Prostate gland (tissue), 2 donors: ENCODE measurements around the gene PTPRT. TPM values are rescaled to one million over a fixed set of nuclear protein-coding genes. Genes with fewer than 3 reads are reported as not detected.
"Not testable (repeated sequence)": the region's sequence is repeated elsewhere in the genome, so short reads cannot be mapped to it uniquely, and the experiment has no call there.

ENCODE experiments used
- DNase-seq: peaks from one replicate; pipeline ENCODE4 v3.0.0-alpha.2; 2019; ENCODE audit warnings: low spot score
- H3K27ac ChIP-seq, 2 donors: fragments of 200-600 bp; sonication (generic); 2 replicates each; pipeline ENCODE4 v1.5.1; 2017 to 2019
- H3K27me3 ChIP-seq: fragments of 200-600 bp; sonication (generic); replicated peaks from 2 replicates; pipeline ENCODE4 v1.5.1; 2019; ENCODE audit not compliant: insufficient read depth
- H3K36me3 ChIP-seq, 2 donors: fragments of 200-600 bp; sonication (generic); 1 replicate in 1 of 2; 2 replicates in 1 of 2; pipeline versions ENCODE4 v1.5.1 to v1.8.1; 2017 to 2019
- H3K4me1 ChIP-seq: fragments of 200-600 bp; sonication (generic); replicated peaks from 2 replicates; pipeline ENCODE4 v1.5.1; 2019
- H3K4me3 ChIP-seq, 2 donors: fragments of 200-600 bp; sonication (generic); 2 replicates each; pipeline ENCODE4 v1.5.1; 2017 to 2019
- H3K9me3 ChIP-seq: fragments of 200-600 bp; sonication (generic); 2 replicates; pipeline ENCODE4 v1.5.1; 2017
- CTCF ChIP-seq, 4 experiments: fragments of 200-600 bp in 2 of 4; fragments of 450-650 bp in 2 of 4; sonication (generic) in 2 of 4; IDR thresholded peaks; 1 replicate in 3 of 4; 2 replicates in 1 of 4; pipeline ENCODE4 v1.5.1; 2016 to 2019; ENCODE audit warnings: antibody characterized with exemption in 4 of 4, mild to moderate bottlenecking in 2 of 4, moderate library complexity in 2 of 4
- POLR2A ChIP-seq: fragments of 450-650 bp; IDR thresholded peaks from one replicate; pipeline ENCODE4 v1.6.1; 2016; ENCODE audit warnings: antibody characterized with exemption, mild to moderate bottlenecking
- POLR2AphosphoS5 ChIP-seq: sonication (generic); formaldehyde crosslinking; IDR thresholded peaks from one replicate; pipeline ENCODE4 v1.6.1; 2017; ENCODE audit warnings: antibody characterized with exemption
- WGBS: methylation state at CpG from one replicate; pipeline ENCODE4 v1.1.5; 2018; 5-methylcytosine and 5-hydroxymethylcytosine counted together
- intact Hi-C: fragments of 100-400 bp; cut with DNase I; formaldehyde crosslinking; loops from one replicate; pipeline ENCODE4 v1.14.2; 2022
- total RNA-seq, 2 donors: library from RNA; depleted of rRNA; stranded (reverse); fragments of >200 nt; gene quantifications; one replicate each; pipeline ENCODE4 v1.1.0, GENCODE V29; 2016

PTPRT gene
- total RNA-seq, 2 donors from 2014 or later, result 1.5 to 3.5 TPM

DNA sequence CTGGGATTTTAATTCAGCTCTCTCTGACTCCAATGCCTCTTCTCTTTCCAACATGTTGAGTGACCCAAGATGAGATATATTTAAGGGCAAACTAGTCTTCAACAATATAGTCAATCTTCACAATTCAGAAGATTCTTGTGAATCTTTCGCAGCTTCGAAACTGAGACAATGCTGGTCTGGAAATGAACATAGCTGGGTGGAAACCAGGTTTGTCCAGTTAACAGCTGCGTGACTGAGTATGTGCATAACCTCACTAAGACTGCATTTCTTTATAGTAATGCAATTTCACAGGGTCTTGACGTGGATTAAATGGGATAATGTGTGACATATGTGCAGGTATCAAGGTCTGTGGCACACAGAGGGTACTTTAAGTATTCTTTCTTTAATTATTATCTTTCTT is 18.9 kb downstream of the PTPRT start:
- 87% methylated on average over 4 of the region's 4 CpGs for WGBS
- intact Hi-C loops, result no loop called here

GRCh38 chr20:43167615-43168014 is 22.1 kb downstream of the PTPRT start:
- peaks cover 2% of the 10 kb centered on the region for H3K27me3 ChIP-seq
- no peaks in the 10 kb centered on the region for H3K4me1 ChIP-seq
- no peak for DNase-seq
- no peak for TF ChIP-seq CTCF (IDR thresholded peaks at IDR 0.05)
- no peak for TF ChIP-seq POLR2AphosphoS5
- no peak for TF ChIP-seq POLR2A
- H3K9me3 ChIP-seq, result no peaks in the 10 kb centered on the region
- no peak overlapping the region for H3K27ac ChIP-seq
- intact Hi-C loops, result no loop called here
- H3K4me3 ChIP-seq, result no peak overlapping the region
- H3K36me3 ChIP-seq, result no peaks in the 10 kb centered on the region

More for the DNA sequence above, 18.9 kb downstream of the PTPRT start:
- Histone ChIP-seq H3K4me3 (no peak overlapping the region), H3K27me3 (peaks cover 2% of the 10 kb centered on the region), H3K36me3 (no peaks in the 10 kb centered on the region), H3K9me3 (no peaks in the 10 kb centered on the region), H3K27ac (no peak overlapping the region), H3K4me1 (no peaks in the 10 kb centered on the region)
- TF ChIP-seq POLR2A (no peak), POLR2AphosphoS5 (no peak), CTCF (IDR thresholded peaks at IDR 0.05) (no peak)
- DNase-seq, result no peak

- Histone ChIP-seq H3K27ac (no peak overlapping the region), H3K36me3 (no peaks in the 10 kb centered on the region), H3K4me1 (no peaks in the 10 kb centered on the region), H3K27me3 (peaks cover 2% of the 10 kb centered on the region), H3K4me3 (no peak overlapping the region), H3K9me3 (no peaks in the 10 kb centered on the region)
- WGBS, result 50% methylated on average over 1 of the region's 1 CpG
- intact Hi-C loops, result no loop called here
- TF ChIP-seq POLR2AphosphoS5 (no peak), POLR2A (no peak), CTCF (IDR thresholded peaks at IDR 0.05) (no peak)
- no peak for DNase-seq
Observed at GRCh38 chr20:43167021-43167420, 22.7 kb downstream of the PTPRT start.

DNA sequence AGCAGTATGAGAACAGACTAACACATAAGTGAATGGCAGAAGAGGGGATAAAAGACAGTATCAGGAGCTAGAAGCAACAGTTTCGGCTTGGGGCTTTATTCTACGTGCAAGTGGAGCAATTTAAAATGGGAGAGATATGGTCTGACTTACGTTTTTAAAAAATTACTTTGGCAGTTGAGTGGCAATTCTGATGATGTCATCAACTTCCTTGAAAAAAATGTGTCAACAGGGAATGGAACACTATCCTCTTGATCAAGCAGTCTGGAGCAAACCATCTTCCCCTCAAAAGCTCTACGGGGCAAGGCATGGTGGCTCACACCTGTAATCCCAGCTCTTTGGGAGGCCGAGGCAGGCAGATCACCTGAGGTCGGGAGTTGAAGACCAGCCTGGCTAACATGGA is 24.1 kb downstream of the PTPRT start:
- no peak for DNase-seq
- intact Hi-C loops, result no loop called here
- no peak overlapping the region for H3K27ac ChIP-seq
- H3K4me3 ChIP-seq, result no peak overlapping the region
- H3K36me3 ChIP-seq, result no peaks in the 10 kb centered on the region
- TF ChIP-seq CTCF (IDR thresholded peaks at IDR 0.05), result no peak
- TF ChIP-seq POLR2AphosphoS5, result no peak
- TF ChIP-seq POLR2A, result no peak
- WGBS, result 87% methylated on average over 6 of the region's 6 CpGs
- no peaks in the 10 kb centered on the region for H3K4me1 ChIP-seq
- peaks cover 2% of the 10 kb centered on the region for H3K27me3 ChIP-seq
- H3K9me3 ChIP-seq, result no peaks in the 10 kb centered on the region

DNA sequence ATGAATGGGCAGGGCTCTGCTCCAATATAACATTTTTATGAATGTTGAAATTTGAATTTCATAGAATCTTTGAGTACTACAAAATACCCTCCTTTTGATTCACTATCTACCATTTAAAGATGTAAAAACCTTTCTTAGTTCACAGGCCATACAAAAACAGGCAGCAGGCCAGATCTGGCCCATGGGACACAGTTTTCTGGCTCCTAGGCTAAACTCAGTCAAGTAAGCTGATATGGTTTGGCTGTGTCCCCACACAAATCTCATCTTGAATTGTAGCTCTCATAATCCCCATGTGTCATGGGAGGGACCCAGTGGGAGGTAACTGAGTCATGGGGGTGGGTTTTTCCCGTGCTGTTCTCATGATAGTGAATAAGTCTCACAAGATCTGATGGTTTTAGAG is 25.0 kb downstream of the PTPRT start:
- DNase-seq, H3K4me3 ChIP-seq, H3K27me3 ChIP-seq, H3K4me1 ChIP-seq, H3K27ac ChIP-seq, intact Hi-C loops, H3K9me3 ChIP-seq, H3K36me3 ChIP-seq: not testable (repeated sequence)
- WGBS, result 62% methylated on average over 1 of the region's 1 CpG
